MCF 10A (cell line): ENCODE measurements around the gene NEMP1. TPM values are rescaled to one million over a fixed set of nuclear protein-coding genes. Genes with fewer than 3 reads are reported as not detected.

ENCODE experiments used
- BruUV-seq: library from RNA; stranded (reverse); fragments of 400-500 nt; replicated peaks from 2 replicates; lab custom pipeline; 2021; lab: Mats Ljungman, UMichigan
- CTCF ChIA-PET: fragments of 300-600 bp; sonication (Branson Sonifier 250); formaldehyde crosslinking; extraction: SDS; loops from one replicate; lab custom pipeline; 2021; ENCODE audit warnings: antibody characterized with exemption, inconsistent platforms; lab: Yijun Ruan, JAX
- POLR2A ChIA-PET: fragments of 300-600, 350-650 bp; sonication (Branson Sonifier 250); formaldehyde crosslinking; extraction: SDS; loops from one replicate; lab custom pipeline; 2020; ENCODE audit warnings: antibody characterized with exemption, inconsistent platforms; lab: Yijun Ruan, JAX
- DNase-seq: peaks from one replicate; pipeline ENCODE4 v3.0.0-alpha.2; 2018; ENCODE audit not compliant: unreplicated experiment
- H3K27ac Mint-ChIP-seq: one replicate; pipeline ENCODE4 v1.8.0; 2022; ENCODE audit warnings: mild to moderate bottlenecking, low read depth, mixed read lengths; ENCODE audit not compliant: unreplicated experiment
- H3K27me3 Mint-ChIP-seq: one replicate; pipeline ENCODE4 v1.8.0; 2022; ENCODE audit warnings: mixed read lengths; ENCODE audit not compliant: insufficient read depth, unreplicated experiment
- H3K36me3 Mint-ChIP-seq: one replicate; pipeline ENCODE4 v1.8.0; 2022; ENCODE audit warnings: mild to moderate bottlenecking, moderate library complexity, mixed read lengths; ENCODE audit not compliant: insufficient read depth, unreplicated experiment
- H3K4me1 Mint-ChIP-seq: one replicate; pipeline ENCODE4 v1.8.0; 2022; ENCODE audit warnings: mixed read lengths; ENCODE audit not compliant: insufficient read depth, unreplicated experiment
- H3K4me3 Mint-ChIP-seq: one replicate; pipeline ENCODE4 v1.8.0; 2022; ENCODE audit warnings: mild to moderate bottlenecking, moderate library complexity, mixed read lengths; ENCODE audit not compliant: unreplicated experiment
- H3K9me3 Mint-ChIP-seq: one replicate; pipeline ENCODE4 v1.8.0; 2022; ENCODE audit warnings: mixed read lengths; ENCODE audit not compliant: unreplicated experiment
- intact Hi-C: fragments of 100-400 bp; cut with micrococcal nuclease; formaldehyde crosslinking; loops from 2 replicates; pipeline ENCODE4 v1.14.1; 2022
- total RNA-seq: library from RNA; stranded (reverse); gene quantifications from 2 replicates; pipeline ENCODE4 v1.2.3, GENCODE V29; 2022
- TF ChIP-seq, protein P1 (sequence below): fragments of 200-600 bp; IDR thresholded peaks from one replicate; pipeline ENCODE4 v1.8.0; 2022; ENCODE audit warnings: antibody characterized with exemption, mild to moderate bottlenecking; ENCODE audit not compliant: unreplicated experiment

Gene NEMP1
- total RNA-seq, 1 experiment from 2014 or later = 17.5 TPM

DNA sequence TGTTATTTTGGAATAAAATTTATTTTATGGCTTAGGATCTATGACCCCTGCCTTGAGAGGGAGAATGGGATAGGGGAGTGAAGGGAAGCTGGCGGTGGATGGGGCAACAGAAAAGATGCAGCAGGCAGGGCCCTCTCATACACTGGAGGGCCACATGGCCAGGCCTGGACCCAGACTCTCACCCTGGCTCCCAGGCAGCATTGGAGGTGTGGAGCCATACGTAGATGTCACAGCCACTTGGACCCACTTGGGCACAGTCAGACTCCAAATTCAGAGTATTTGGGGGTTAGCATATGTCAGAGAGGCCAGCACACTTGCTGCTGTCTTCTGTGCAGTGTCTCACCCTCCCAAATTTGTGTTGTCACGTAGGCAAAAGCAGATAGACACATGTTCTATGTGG lies 16.8 kb upstream of the NEMP1 start:
- no TSS peak for BruUV-seq
- ChIA-PET POLR2A (interaction anchor here (0.7 to 16.5 kb wide), 13 partner anchors 7 to 409 kb away, joined by 3 to 610 read pairs (median 5); partner anchors contain the start of genes NAB2, NEMP1, SHMT2 and STAT6), CTCF (interaction anchor here (0.6 to 13.9 kb wide), 10 partner anchors 9 to 87 kb away, joined by 3 to 147 read pairs (median 5); partner anchors contain the start of gene STAT6)
- Mint-ChIP-seq H3K4me1 (peaks cover 58% of the 10 kb centered on the region), H3K27ac (peak overlapping the region; percentile 78), H3K4me3 (no peak overlapping the region), H3K27me3 (no peaks in the 10 kb centered on the region), H3K9me3 (no peaks in the 10 kb centered on the region), H3K36me3 (peaks cover 84% of the 10 kb centered on the region)
- no peak for DNase-seq
- TF ChIP-seq, protein P1, sequence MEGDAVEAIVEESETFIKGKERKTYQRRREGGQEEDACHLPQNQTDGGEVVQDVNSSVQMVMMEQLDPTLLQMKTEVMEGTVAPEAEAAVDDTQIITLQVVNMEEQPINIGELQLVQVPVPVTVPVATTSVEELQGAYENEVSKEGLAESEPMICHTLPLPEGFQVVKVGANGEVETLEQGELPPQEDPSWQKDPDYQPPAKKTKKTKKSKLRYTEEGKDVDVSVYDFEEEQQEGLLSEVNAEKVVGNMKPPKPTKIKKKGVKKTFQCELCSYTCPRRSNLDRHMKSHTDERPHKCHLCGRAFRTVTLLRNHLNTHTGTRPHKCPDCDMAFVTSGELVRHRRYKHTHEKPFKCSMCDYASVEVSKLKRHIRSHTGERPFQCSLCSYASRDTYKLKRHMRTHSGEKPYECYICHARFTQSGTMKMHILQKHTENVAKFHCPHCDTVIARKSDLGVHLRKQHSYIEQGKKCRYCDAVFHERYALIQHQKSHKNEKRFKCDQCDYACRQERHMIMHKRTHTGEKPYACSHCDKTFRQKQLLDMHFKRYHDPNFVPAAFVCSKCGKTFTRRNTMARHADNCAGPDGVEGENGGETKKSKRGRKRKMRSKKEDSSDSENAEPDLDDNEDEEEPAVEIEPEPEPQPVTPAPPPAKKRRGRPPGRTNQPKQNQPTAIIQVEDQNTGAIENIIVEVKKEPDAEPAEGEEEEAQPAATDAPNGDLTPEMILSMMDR = no peak
- intact Hi-C loops = no loop called here

DNA sequence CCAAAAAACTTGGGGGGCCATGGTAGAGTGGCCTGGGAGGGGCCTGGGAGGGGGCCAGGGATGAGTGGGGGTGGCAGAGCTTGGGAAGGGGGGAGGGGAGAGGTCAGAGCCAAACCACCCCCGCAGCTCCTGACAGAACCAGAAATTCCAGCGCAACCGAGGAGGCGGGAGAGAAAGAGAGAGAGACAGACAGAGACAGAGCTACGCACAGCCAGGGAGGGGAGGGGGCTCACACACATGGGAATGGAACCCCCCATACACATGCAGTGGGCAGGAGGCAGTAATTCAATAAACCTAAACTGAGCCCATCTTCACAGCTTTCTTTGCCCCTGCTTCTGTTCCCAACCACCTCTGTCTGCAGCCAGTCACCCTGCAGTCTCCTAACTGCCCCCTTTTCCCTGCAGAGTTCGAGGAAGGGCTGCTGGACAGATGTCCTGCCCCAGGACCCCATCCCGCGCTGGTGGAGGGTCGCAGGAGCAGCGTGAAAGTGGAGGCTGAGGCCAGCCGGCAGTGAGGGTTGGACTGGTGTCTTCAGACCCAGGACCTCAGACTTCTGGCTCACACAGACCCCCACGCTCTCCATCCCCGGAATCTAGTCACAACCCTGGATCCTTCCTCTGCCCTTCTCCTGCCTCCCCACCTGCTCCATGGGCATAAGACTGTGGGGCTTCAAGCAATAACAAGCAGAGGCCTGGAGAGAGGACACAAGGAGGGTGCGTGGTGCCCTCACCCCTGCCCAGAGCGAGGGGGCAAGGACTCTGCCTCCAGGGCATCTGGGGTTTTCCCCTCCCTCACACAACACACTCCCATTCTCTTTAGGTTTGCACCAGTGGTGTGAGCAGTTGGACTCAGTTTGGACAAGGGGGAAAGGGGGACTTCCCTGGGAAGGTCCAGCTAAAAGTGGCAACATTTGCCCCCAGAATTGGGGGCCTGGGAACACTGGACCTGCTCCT lies 15.9 kb upstream of the NEMP1 start:
- TF ChIP-seq, protein P1 = no peak
- intact Hi-C loops = no loop called here
- H3K27me3 Mint-ChIP-seq = no peaks in the 10 kb centered on the region
- H3K27ac Mint-ChIP-seq = peak overlapping the region; percentile 61
- no peak overlapping the region for H3K4me3 Mint-ChIP-seq
- ChIA-PET CTCF (interaction anchor here (0.6 to 13.9 kb wide), 9 partner anchors 7 to 86 kb away, joined by 3 to 147 read pairs (median 6); partner anchors contain the start of gene STAT6), POLR2A (interaction anchor here (1.0 to 16.5 kb wide), 6 partner anchors 12 to 135 kb away, joined by 3 to 610 read pairs (median 16); partner anchors contain the start of genes NEMP1, SHMT2 and STAT6)
- H3K4me1 Mint-ChIP-seq = peaks cover 60% of the 10 kb centered on the region
- BruUV-seq = TSS peak; percentile 39
- H3K9me3 Mint-ChIP-seq = no peaks in the 10 kb centered on the region
- H3K36me3 Mint-ChIP-seq = peaks cover 81% of the 10 kb centered on the region
- no peak for DNase-seq

DNA sequence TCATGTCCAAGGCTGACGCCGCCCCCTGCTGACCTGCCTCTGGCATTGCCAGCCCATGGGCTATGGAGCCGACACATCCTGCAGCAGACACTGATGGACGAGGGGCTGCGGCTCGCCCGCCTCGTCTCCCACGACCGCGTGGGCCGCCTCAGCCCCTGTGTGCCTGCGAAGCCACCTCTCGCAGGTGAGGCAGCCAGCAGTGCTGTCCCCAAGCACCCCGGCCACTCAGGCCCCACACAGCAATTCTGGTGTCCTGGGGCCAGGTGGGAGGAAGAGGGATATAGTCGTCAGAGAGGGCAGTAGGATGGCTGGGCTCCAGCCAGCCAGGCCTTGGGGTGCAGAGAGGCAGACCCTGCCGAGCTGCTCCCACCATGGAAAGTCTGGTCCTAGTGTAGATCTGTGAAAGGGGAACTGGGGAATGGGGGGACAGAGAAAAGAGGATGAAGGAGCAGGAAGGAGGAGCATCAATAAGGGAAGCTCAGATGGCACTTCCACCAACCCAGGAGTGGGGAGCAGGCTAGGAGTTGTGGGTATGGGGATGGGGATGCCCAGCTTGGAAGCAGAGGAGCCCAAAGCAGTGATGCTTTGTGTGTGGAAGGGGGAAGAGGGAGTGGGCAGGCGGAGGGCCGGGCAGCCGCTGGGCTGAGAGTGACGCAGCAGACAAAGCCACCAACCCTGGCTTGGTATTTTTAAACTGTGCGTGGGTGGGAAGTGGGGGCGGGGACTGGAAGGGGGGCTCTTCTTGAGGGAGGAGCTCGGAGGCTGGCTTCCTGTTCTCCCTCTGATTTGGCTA lies 15.0 kb upstream of the NEMP1 start:
- no peak overlapping the region for H3K4me3 Mint-ChIP-seq
- peaks cover 60% of the 10 kb centered on the region for H3K4me1 Mint-ChIP-seq
- H3K27ac Mint-ChIP-seq = no peak overlapping the region
- POLR2A ChIA-PET = interaction anchor here (8.7 to 16.5 kb wide), 2 partner anchors 15 kb away, joined by 151 to 610 read pairs; partner anchors contain the start of genes NEMP1 and STAT6
- intact Hi-C loops = loop anchor here (1.0 kb wide), 1 partner anchor 24 kb away; no protein-coding TSS in a partner anchor
- no peaks in the 10 kb centered on the region for H3K9me3 Mint-ChIP-seq
- TF ChIP-seq, protein P1 = peak; percentile 73
- peaks cover 81% of the 10 kb centered on the region for H3K36me3 Mint-ChIP-seq
- no peaks in the 10 kb centered on the region for H3K27me3 Mint-ChIP-seq
- DNase-seq = peak; percentile 76
- CTCF ChIA-PET = interaction anchor here (0.6 to 13.9 kb wide), 8 partner anchors 8 to 85 kb away, joined by 3 to 147 read pairs (median 4); partner anchors contain the start of gene STAT6
- BruUV-seq = no TSS peak
